GM12875 (cell line): ENCODE data around the gene MRTFA.
A peak's percentile ranks its signal among the peaks of the same experiment; 100 is the strongest.
"Not testable (repeated sequence)": the region's sequence is repeated elsewhere in the genome, so short reads cannot be mapped to it uniquely, and the experiment has no call there.

Experiments used
- H3K4me3 ChIP-seq: one replicate; pipeline ENCODE4 v1.5.1; 2011; ENCODE audit warnings: low read depth, low read length, control low read depth
- CTCF ChIP-seq: IDR thresholded peaks from 2 replicates; pipeline ENCODE4 v1.5.1; 2011; ENCODE audit warnings: low read depth, mild to moderate bottlenecking, control low read depth, inconsistent platforms, low read length, moderate library complexity, borderline replicate concordance; ENCODE audit not compliant: insufficient read depth

The MRTFA gene

GRCh38 chr22:40541300-40541699 is 95.2 kb downstream of the MRTFA start:
- H3K4me3 ChIP-seq, result no peak overlapping the region
- TF ChIP-seq CTCF, result no peak

- TF ChIP-seq CTCF, result no peak
- no peak overlapping the region for H3K4me3 ChIP-seq
Measured at GRCh38 chr22:40540265-40540664, 96.3 kb downstream of the MRTFA start.

- H3K4me3 ChIP-seq, result not testable (repeated sequence)
Measured at GRCh38 chr22:40536149-40536548, 100.4 kb downstream of the MRTFA start.

GRCh38 chr22:40535642-40536041 is 100.9 kb downstream of the MRTFA start:
- no peak overlapping the region for H3K4me3 ChIP-seq
- no peak for TF ChIP-seq CTCF

GRCh38 chr22:40535189-40535512 is 101.4 kb downstream of the MRTFA start:
- H3K4me3 ChIP-seq, result no peak overlapping the region
- no peak for TF ChIP-seq CTCF

- no peak for TF ChIP-seq CTCF
- H3K4me3 ChIP-seq, result no peak overlapping the region
Measured at GRCh38 chr22:40534379-40535188, 101.9 kb downstream of the MRTFA start.

- no peak for TF ChIP-seq CTCF
- peak overlapping the region; percentile 44 for H3K4me3 ChIP-seq
Measured at GRCh38 chr22:40533712-40534378, 102.7 kb downstream of the MRTFA start.
